Colonic mucosa (tissue), 4 donors: ENCODE data around the gene EXOC4. TPM values are rescaled to one million over a fixed set of nuclear protein-coding genes. Genes with fewer than 3 reads are reported as not detected.

Experiments
- DNase-seq: peaks from one replicate; pipeline ENCODE4 v3.0.0-alpha.2; 2020
- H3K27ac ChIP-seq: fragments of 200-600 bp; one replicate; pipeline ENCODE4 v1.8.0; 2021
- H3K27me3 ChIP-seq: fragments of 200-600 bp; one replicate; pipeline ENCODE4 v1.8.0; 2021
- H3K36me3 ChIP-seq: fragments of 200-600 bp; one replicate; pipeline ENCODE4 v1.8.0; 2021
- H3K4me1 ChIP-seq: fragments of 200-600 bp; one replicate; pipeline ENCODE4 v1.8.0; 2021; ENCODE audit warnings: mild to moderate bottlenecking
- H3K4me3 ChIP-seq: fragments of 200-600 bp; one replicate; pipeline ENCODE4 v1.8.0; 2021
- H3K9ac ChIP-seq, 2 donors: one replicate each; pipeline ENCODE4 v1.7.0; 2013; ENCODE audit warnings: control low read depth in 2 of 2, low read depth in 2 of 2, low read length in 2 of 2
- H3K9me3 ChIP-seq: fragments of 200-600 bp; one replicate; pipeline ENCODE4 v1.8.0; 2021
- intact Hi-C: fragments of 100-400 bp; cut with DNase I; formaldehyde crosslinking; loops from one replicate; pipeline ENCODE4 v1.14.1; 2022
- total RNA-seq, 2 donors: library from RNA; stranded (reverse); fragmentation: NEBNext Ultra II Directional in 1 of 2; extraction: Animal tissue kit (Norgen Biotek cat#: 25700) in 1 of 2; gene quantifications; one replicate each; pipeline ENCODE4 v1.2.1, GENCODE V29; 2021
- TF ChIP-seq, protein P1 (sequence below): fragments of 200-600 bp; IDR thresholded peaks from one replicate; pipeline ENCODE4 v1.8.0; 2022; ENCODE audit warnings: antibody characterized with exemption, mild to moderate bottlenecking
- donor health status: healthy.
- donor health status: DM: no; HTN: no; CAD: no.
- donor health status: DM: no; HTN: no; CAD: no.

EXOC4 gene
- total RNA-seq, 2 donors from 2014 or later: 61.1 to 73.3 TPM

DNA sequence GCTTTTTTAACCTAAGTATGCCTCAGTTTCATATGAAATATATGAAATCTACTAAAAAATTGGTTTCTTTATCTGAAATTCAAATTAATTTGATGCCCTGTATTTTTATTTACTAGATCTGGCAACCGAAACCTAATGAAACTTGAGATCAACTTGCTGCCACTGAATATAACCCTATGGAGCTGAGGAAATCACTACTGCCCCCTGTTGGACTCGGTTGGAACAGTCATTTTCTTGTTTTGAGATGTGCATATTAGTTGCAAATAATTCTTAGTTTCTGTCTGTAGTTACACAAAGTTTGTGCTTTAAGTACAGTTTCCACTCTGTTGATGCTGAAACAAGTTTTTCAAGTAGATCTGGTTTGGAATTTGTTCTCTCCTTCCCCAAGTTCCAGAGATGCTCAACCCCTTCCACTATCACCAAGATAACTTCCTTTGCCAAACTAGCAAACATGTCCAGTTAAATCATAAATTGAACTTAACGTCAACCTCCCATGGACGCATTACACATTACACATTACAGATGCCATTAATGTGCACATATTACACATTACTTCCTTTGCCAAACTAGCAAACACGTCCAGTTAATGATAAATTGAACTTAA, 22.2 kb upstream of the EXOC4 start:
- Histone ChIP-seq H3K27ac (no peak overlapping the region), H3K9ac (no peak overlapping the region), H3K36me3 (no peaks in the 10 kb centered on the region), H3K4me1 (no peaks in the 10 kb centered on the region), H3K4me3 (no peak overlapping the region), H3K27me3 (no peaks in the 10 kb centered on the region), H3K9me3 (no peaks in the 10 kb centered on the region)
- TF ChIP-seq, protein P1, sequence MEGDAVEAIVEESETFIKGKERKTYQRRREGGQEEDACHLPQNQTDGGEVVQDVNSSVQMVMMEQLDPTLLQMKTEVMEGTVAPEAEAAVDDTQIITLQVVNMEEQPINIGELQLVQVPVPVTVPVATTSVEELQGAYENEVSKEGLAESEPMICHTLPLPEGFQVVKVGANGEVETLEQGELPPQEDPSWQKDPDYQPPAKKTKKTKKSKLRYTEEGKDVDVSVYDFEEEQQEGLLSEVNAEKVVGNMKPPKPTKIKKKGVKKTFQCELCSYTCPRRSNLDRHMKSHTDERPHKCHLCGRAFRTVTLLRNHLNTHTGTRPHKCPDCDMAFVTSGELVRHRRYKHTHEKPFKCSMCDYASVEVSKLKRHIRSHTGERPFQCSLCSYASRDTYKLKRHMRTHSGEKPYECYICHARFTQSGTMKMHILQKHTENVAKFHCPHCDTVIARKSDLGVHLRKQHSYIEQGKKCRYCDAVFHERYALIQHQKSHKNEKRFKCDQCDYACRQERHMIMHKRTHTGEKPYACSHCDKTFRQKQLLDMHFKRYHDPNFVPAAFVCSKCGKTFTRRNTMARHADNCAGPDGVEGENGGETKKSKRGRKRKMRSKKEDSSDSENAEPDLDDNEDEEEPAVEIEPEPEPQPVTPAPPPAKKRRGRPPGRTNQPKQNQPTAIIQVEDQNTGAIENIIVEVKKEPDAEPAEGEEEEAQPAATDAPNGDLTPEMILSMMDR: peak; percentile 66
- DNase-seq: peak; percentile 45
- intact Hi-C loops: no loop called here

DNA sequence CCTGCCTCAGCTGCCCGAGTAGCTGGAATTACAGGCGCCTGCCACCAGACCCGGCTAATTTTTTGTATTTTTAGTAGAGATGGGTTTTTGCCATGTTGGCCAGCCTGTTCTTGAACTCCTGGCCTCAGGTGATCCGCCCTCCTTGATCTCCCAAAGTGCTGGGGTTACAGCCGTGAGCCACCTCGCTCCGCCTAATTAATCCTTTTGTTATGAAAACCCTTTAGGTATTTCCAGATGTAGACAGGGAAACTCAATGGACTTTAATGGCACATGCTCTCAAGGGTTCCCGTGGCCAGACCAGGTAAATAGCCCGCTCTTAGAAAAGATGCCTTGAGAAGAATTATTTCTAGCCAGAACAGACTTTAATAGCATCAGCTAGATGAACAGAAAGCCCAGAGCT, 19.7 kb upstream of the EXOC4 start:
- Histone ChIP-seq H3K9ac (no peak overlapping the region), H3K36me3 (no peaks in the 10 kb centered on the region), H3K4me1 (no peaks in the 10 kb centered on the region), H3K27ac (no peak overlapping the region), H3K4me3 (no peak overlapping the region), H3K9me3 (no peaks in the 10 kb centered on the region), H3K27me3 (no peaks in the 10 kb centered on the region)
- TF ChIP-seq, protein P1: no peak
- DNase-seq: no peak
- intact Hi-C loops: no loop called here

DNA sequence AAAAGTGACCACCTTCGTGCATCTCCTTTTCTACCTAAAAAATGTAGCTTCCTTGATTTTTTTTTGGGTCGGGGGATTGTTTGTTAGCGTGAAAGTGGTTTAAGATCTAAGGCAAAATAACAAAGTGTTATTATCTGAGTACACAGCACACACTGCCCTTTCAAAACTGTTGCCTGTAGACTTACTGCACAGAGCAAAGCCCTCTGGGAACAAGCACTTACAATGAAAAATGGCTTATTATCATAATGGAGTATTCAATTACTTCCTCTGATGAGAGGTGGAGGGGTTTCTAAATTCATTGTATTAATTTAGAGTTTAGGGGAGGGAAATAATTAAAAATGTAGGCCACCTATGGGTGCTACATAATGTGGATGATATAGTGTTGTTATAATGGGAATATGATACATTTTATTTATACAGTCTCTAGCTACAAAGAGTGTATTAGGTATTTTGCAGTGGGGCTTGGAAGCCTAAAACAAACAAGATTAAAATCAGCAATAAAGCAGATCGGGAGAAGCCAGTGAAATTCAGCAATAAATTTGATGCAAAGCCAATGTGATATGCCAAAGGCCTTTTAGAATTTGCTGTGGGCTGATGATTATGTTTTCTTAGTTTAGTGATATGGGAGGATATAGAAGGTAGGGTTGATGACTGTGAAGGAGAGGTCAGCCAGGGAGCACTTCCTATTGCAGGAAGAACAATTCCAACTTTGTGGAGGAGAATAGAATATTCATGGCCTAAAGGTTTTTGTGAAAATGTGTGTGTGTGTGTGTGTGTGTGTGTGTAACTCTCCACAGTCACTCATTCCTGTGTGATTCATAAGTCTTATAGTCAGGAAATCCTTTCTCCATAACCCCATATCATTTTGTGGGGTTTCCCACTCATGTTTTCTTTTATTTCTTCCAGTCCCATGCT, 17.7 kb upstream of the EXOC4 start:
- no peaks in the 10 kb centered on the region for H3K36me3 ChIP-seq
- intact Hi-C loops: no loop called here
- no peak for DNase-seq
- H3K27me3 ChIP-seq: no peaks in the 10 kb centered on the region
- H3K4me3 ChIP-seq: no peak overlapping the region
- no peaks in the 10 kb centered on the region for H3K9me3 ChIP-seq
- no peak overlapping the region for H3K9ac ChIP-seq
- H3K27ac ChIP-seq: no peak overlapping the region
- no peaks in the 10 kb centered on the region for H3K4me1 ChIP-seq
- TF ChIP-seq, protein P1: no peak

DNA sequence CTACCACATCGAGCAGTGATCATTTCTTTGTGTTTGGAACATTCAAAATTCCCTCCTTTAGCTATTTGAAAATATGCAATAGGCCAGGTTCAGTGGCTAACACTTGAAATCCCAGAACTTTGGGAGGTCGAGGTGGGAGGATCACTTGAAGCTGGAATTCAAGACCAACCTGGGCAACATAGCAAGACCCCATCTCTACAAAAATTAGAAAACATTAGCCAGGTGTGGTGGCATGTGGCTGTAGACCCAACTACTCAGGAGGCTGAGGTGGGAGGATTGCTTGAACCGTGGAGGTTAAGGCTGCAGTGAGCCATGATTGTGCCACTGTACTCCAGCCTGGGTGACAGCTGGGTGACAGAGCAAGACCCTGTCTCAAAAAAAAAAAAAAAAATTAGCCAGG, 15.3 kb upstream of the EXOC4 start:
- no peaks in the 10 kb centered on the region for H3K27me3 ChIP-seq
- no peaks in the 10 kb centered on the region for H3K9me3 ChIP-seq
- TF ChIP-seq, protein P1: no peak
- intact Hi-C loops: no loop called here
- H3K4me3 ChIP-seq: no peak overlapping the region
- no peak overlapping the region for H3K9ac ChIP-seq
- no peak for DNase-seq
- no peaks in the 10 kb centered on the region for H3K36me3 ChIP-seq
- no peaks in the 10 kb centered on the region for H3K4me1 ChIP-seq
- H3K27ac ChIP-seq: no peak overlapping the region

DNA sequence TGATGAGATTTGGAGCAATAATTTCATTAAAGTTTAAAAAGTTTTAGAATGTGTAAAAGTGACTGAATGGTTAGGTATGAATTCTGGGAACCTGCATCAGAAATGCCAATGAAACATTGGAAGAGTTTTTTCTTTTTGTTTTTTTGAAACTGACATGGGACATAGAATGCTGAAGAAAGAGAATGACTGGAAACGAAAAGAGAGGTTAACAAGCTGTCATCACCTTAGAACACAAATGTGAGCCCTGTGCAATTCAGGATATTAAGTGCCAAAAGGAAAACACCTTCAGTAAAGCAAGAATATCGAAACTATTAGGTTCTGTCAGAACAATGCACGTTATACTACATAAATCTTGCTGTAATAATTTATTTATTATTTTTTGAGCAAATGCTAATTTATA, 12.6 kb upstream of the EXOC4 start:
- Histone ChIP-seq H3K27ac (no peak overlapping the region), H3K27me3 (no peaks in the 10 kb centered on the region), H3K36me3 (no peaks in the 10 kb centered on the region), H3K9me3 (no peaks in the 10 kb centered on the region), H3K9ac (no peak overlapping the region), H3K4me1 (no peaks in the 10 kb centered on the region), H3K4me3 (no peak overlapping the region)
- intact Hi-C loops: no loop called here
- no peak for DNase-seq
- TF ChIP-seq, protein P1: no peak
